ENCODE measurements around the gene SEMA4A.

The SEMA4A gene

GRCh38 chr1:156154317-156154749 lies 948 bp downstream of the SEMA4A start:
- Histone ChIP-seq H3K9ac (ENCODE audit: low read depth, low read length, poor library complexity) (no peak overlapping the region), H4K91ac (ENCODE audit: low read depth, low read length, poor library complexity) (no peak overlapping the region), H3K4me1 (ENCODE audit: control insufficient read depth in 2 of 2, insufficient read depth in 1 of 2, low read depth in 1 of 2, low read length in 2 of 2) (peaks cover 18 to 21% of the 10 kb centered on the region in 2 donors), H3K27me3 (ENCODE audit: control insufficient read depth in 3 of 3, insufficient read depth in 3 of 3, low read depth in 1 of 3, low read length in 3 of 3) (no peaks in the 10 kb centered on the region), H2BK12ac (ENCODE audit: low read length) (no peak overlapping the region), H3K4me2 (ENCODE audit: insufficient read depth, low read length, poor library complexity, severe bottlenecking) (no peak overlapping the region), H3K4ac (ENCODE audit: low read length) (no peak overlapping the region), H4K8ac (ENCODE audit: low read depth, low read length) (no peak overlapping the region), H3K18ac (ENCODE audit: low read length) (no peak overlapping the region), H2BK120ac (ENCODE audit: low read depth, low read length) (peak overlapping the region; percentile 20), H3K9me3 (replicated peaks in 1 of 2; ENCODE audit: control insufficient read depth in 2 of 2, insufficient read depth in 1 of 2, low read depth in 1 of 2, low read length in 2 of 2) (no peaks in the 10 kb centered on the region), H3K36me3 (replicated peaks in 1 of 2; ENCODE audit: control insufficient read depth in 2 of 2, insufficient read depth in 2 of 2, low read length in 2 of 2) (no peaks in the 10 kb centered on the region), H2AK5ac (ENCODE audit: low read depth, low read length) (peak overlapping the region; percentile 57), H2AFZ (ENCODE audit: low read length) (no peak overlapping the region), H3K4me3 (ENCODE audit: low read length in 2 of 2) (no peak overlapping the region), H3K27ac (replicated peaks; ENCODE audit: low read length) (no peak overlapping the region), H2BK15ac (ENCODE audit: low read length) (no peak overlapping the region), H3K14ac (ENCODE audit: low read length) (peak overlapping the region; percentile 40), H3K23ac (ENCODE audit: low read depth, low read length, poor library complexity) (no peak overlapping the region), H2BK5ac (ENCODE audit: low read length) (no peak overlapping the region), H3K79me1 (ENCODE audit: low read depth, low read length) (no peaks in the 10 kb centered on the region)
- DNase-seq (ENCODE audit: low spot score), result no peak
- whole genome bisulfite sequencing, 2 donors (ENCODE audit: extremely low coverage in 2 of 2, insufficient read length in 2 of 2, insufficient replicate concordance in 1 of 2), result no CpG with 5 or more reads among the region's 11 CpGs

- no peak overlapping the region for H2BK15ac ChIP-seq (ENCODE audit: low read length)
- H3K79me1 ChIP-seq (ENCODE audit: low read depth, low read length), result no peaks in the 10 kb centered on the region
- H4K8ac ChIP-seq (ENCODE audit: low read depth, low read length), result no peak overlapping the region
- no peaks in the 10 kb centered on the region for H3K36me3 ChIP-seq (replicated peaks in 1 of 2; ENCODE audit: control insufficient read depth in 2 of 2, insufficient read depth in 2 of 2, low read length in 2 of 2)
- no peak overlapping the region for H3K14ac ChIP-seq (ENCODE audit: low read length)
- H3K9me3 ChIP-seq (replicated peaks in 1 of 2; ENCODE audit: control insufficient read depth in 2 of 2, insufficient read depth in 1 of 2, low read depth in 1 of 2, low read length in 2 of 2), result no peaks in the 10 kb centered on the region
- no peak overlapping the region for H4K91ac ChIP-seq (ENCODE audit: low read depth, low read length, poor library complexity)
- peaks cover 12 to 15% of the 10 kb centered on the region in 2 donors for H3K4me1 ChIP-seq (ENCODE audit: control insufficient read depth in 2 of 2, insufficient read depth in 1 of 2, low read depth in 1 of 2, low read length in 2 of 2)
- WGBS, 2 donors (ENCODE audit: extremely low coverage in 2 of 2, insufficient read length in 2 of 2, insufficient replicate concordance in 1 of 2), result no CpG with 5 or more reads among the region's 12 CpGs
- no peak overlapping the region for H3K4ac ChIP-seq (ENCODE audit: low read length)
- H3K9ac ChIP-seq (ENCODE audit: low read depth, low read length, poor library complexity), result peak overlapping the region; percentile 60
- no peak overlapping the region for H2BK120ac ChIP-seq (ENCODE audit: low read depth, low read length)
- H2AFZ ChIP-seq (ENCODE audit: low read length), result no peak overlapping the region
- H3K4me3 ChIP-seq (ENCODE audit: low read length in 2 of 2), result no peak overlapping the region
- H2BK5ac ChIP-seq (ENCODE audit: low read length), result no peak overlapping the region
- H3K18ac ChIP-seq (ENCODE audit: low read length), result no peak overlapping the region
- DNase-seq (ENCODE audit: low spot score), result no peak
- H2AK5ac ChIP-seq (ENCODE audit: low read depth, low read length), result peak overlapping the region; percentile 9
- H3K23ac ChIP-seq (ENCODE audit: low read depth, low read length, poor library complexity), result peak overlapping the region; percentile 40
- H3K4me2 ChIP-seq (ENCODE audit: insufficient read depth, low read length, poor library complexity, severe bottlenecking), result no peak overlapping the region
- peaks cover 0 to 5% (median 0%) of the 10 kb centered on the region in 3 experiments for H3K27me3 ChIP-seq (ENCODE audit: control insufficient read depth in 3 of 3, insufficient read depth in 3 of 3, low read depth in 1 of 3, low read length in 3 of 3)
- H2BK12ac ChIP-seq (ENCODE audit: low read length), result no peak overlapping the region
- H3K27ac ChIP-seq (replicated peaks; ENCODE audit: low read length), result no peak overlapping the region
Measured at GRCh38 chr1:156155756-156156510, 2.5 kb downstream of the SEMA4A start.

GRCh38 chr1:156157506-156157905 lies 4.1 kb downstream of the SEMA4A start:
- DNase-seq (ENCODE audit: low spot score), result no peak
- no peak overlapping the region for H2BK120ac ChIP-seq (ENCODE audit: low read depth, low read length)
- H3K14ac ChIP-seq (ENCODE audit: low read length), result no peak overlapping the region
- no peak overlapping the region for H2BK15ac ChIP-seq (ENCODE audit: low read length)
- H4K8ac ChIP-seq (ENCODE audit: low read depth, low read length), result no peak overlapping the region
- no peak overlapping the region for H3K27ac ChIP-seq (replicated peaks; ENCODE audit: low read length)
- no peak overlapping the region for H3K4me3 ChIP-seq (ENCODE audit: low read length in 2 of 2)
- H3K9ac ChIP-seq (ENCODE audit: low read depth, low read length, poor library complexity), result no peak overlapping the region
- no peak overlapping the region for H3K23ac ChIP-seq (ENCODE audit: low read depth, low read length, poor library complexity)
- H3K79me1 ChIP-seq (ENCODE audit: low read depth, low read length), result no peaks in the 10 kb centered on the region
- H3K4ac ChIP-seq (ENCODE audit: low read length), result no peak overlapping the region
- H3K9me3 ChIP-seq (replicated peaks in 1 of 2; ENCODE audit: control insufficient read depth in 2 of 2, insufficient read depth in 1 of 2, low read depth in 1 of 2, low read length in 2 of 2), result no peaks in the 10 kb centered on the region
- no peak overlapping the region for H2BK12ac ChIP-seq (ENCODE audit: low read length)
- H3K4me1 ChIP-seq (ENCODE audit: control insufficient read depth in 2 of 2, insufficient read depth in 1 of 2, low read depth in 1 of 2, low read length in 2 of 2), result peaks cover 12% of the 10 kb centered on the region in 2 donors
- no peak overlapping the region for H3K18ac ChIP-seq (ENCODE audit: low read length)
- no peak overlapping the region for H3K4me2 ChIP-seq (ENCODE audit: insufficient read depth, low read length, poor library complexity, severe bottlenecking)
- H2AFZ ChIP-seq (ENCODE audit: low read length), result no peak overlapping the region
- H2BK5ac ChIP-seq (ENCODE audit: low read length), result no peak overlapping the region
- no CpG with 5 or more reads among the region's 3 CpGs for WGBS, 2 donors (ENCODE audit: extremely low coverage in 2 of 2, insufficient read length in 2 of 2, insufficient replicate concordance in 1 of 2)
- no peak overlapping the region for H4K91ac ChIP-seq (ENCODE audit: low read depth, low read length, poor library complexity)
- H3K27me3 ChIP-seq (ENCODE audit: control insufficient read depth in 3 of 3, insufficient read depth in 3 of 3, low read depth in 1 of 3, low read length in 3 of 3), result peaks cover 0 to 5% (median 0%) of the 10 kb centered on the region in 3 experiments
- H3K36me3 ChIP-seq (replicated peaks in 1 of 2; ENCODE audit: control insufficient read depth in 2 of 2, insufficient read depth in 2 of 2, low read length in 2 of 2), result no peaks in the 10 kb centered on the region
- no peak overlapping the region for H2AK5ac ChIP-seq (ENCODE audit: low read depth, low read length)

GRCh38 chr1:156157966-156158365 lies 4.6 kb downstream of the SEMA4A start:
- Histone ChIP-seq H2AK5ac (ENCODE audit: low read depth, low read length) (no peak overlapping the region), H3K4me1 (ENCODE audit: control insufficient read depth in 2 of 2, insufficient read depth in 1 of 2, low read depth in 1 of 2, low read length in 2 of 2) (peaks cover 11 to 12% of the 10 kb centered on the region in 2 donors), H3K4ac (ENCODE audit: low read length) (no peak overlapping the region), H3K4me2 (ENCODE audit: insufficient read depth, low read length, poor library complexity, severe bottlenecking) (no peak overlapping the region), H3K36me3 (replicated peaks in 1 of 2; ENCODE audit: control insufficient read depth in 2 of 2, insufficient read depth in 2 of 2, low read length in 2 of 2) (no peaks in the 10 kb centered on the region), H3K79me1 (ENCODE audit: low read depth, low read length) (no peaks in the 10 kb centered on the region), H2BK15ac (ENCODE audit: low read length) (no peak overlapping the region), H3K27ac (replicated peaks; ENCODE audit: low read length) (no peak overlapping the region), H4K91ac (ENCODE audit: low read depth, low read length, poor library complexity) (no peak overlapping the region), H4K8ac (ENCODE audit: low read depth, low read length) (no peak overlapping the region), H2BK120ac (ENCODE audit: low read depth, low read length) (no peak overlapping the region), H3K23ac (ENCODE audit: low read depth, low read length, poor library complexity) (no peak overlapping the region), H3K27me3 (ENCODE audit: control insufficient read depth in 3 of 3, insufficient read depth in 3 of 3, low read depth in 1 of 3, low read length in 3 of 3) (peaks cover 0 to 5% (median 0%) of the 10 kb centered on the region in 3 experiments), H2BK12ac (ENCODE audit: low read length) (peak overlapping the region; percentile 14), H2AFZ (ENCODE audit: low read length) (no peak overlapping the region), H3K14ac (ENCODE audit: low read length) (no peak overlapping the region), H3K9ac (ENCODE audit: low read depth, low read length, poor library complexity) (no peak overlapping the region), H2BK5ac (ENCODE audit: low read length) (no peak overlapping the region), H3K4me3 (ENCODE audit: low read length in 2 of 2) (no peak overlapping the region), H3K18ac (ENCODE audit: low read length) (no peak overlapping the region), H3K9me3 (replicated peaks in 1 of 2; ENCODE audit: control insufficient read depth in 2 of 2, insufficient read depth in 1 of 2, low read depth in 1 of 2, low read length in 2 of 2) (no peaks in the 10 kb centered on the region)
- no CpG with 5 or more reads among the region's 5 CpGs for WGBS, 2 donors (ENCODE audit: extremely low coverage in 2 of 2, insufficient read length in 2 of 2, insufficient replicate concordance in 1 of 2)
- DNase-seq (ENCODE audit: low spot score), result no peak
